Stimulated activated CD4-positive, alpha-beta T cell treated with anti-CD3 and anti-CD28 coated beads, Interleukin-15, amount 100 ng/mL, for 48 hours (primary cell): Measurements from ENCODE around the gene MAP3K4.
A peak's percentile ranks its signal among the peaks of the same experiment; 100 is the strongest.
"Not testable (repeated sequence)": the region's sequence is repeated elsewhere in the genome, so short reads cannot be mapped to it uniquely, and the experiment has no call there.

Experiments
- DNase-seq, 2 donors: peaks; one replicate each; pipeline ENCODE4 v3.0.0-alpha.2; 2020; ENCODE audit warnings: low read depth in 2 of 2

Gene MAP3K4

DNA sequence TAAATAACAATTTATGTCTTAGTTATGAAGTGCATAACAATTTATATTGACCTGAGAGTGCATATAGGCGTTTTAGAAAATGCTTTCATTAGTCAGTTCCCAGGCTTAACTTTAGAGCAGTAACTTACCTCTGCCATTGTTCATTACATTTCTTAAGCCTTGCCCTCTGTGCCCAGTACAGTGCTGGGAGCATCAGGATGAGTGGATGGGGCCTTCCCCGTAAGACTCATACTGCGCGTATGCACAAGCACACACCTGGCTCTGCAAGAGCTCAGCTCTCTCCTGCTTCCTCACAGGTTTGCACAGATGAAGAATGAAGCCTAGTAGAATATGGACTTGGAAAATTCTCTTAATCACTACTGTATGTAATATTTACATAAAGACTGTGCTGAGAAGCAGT is 125.0 kb downstream of the MAP3K4 start:
- DNase-seq, result no peak

DNA sequence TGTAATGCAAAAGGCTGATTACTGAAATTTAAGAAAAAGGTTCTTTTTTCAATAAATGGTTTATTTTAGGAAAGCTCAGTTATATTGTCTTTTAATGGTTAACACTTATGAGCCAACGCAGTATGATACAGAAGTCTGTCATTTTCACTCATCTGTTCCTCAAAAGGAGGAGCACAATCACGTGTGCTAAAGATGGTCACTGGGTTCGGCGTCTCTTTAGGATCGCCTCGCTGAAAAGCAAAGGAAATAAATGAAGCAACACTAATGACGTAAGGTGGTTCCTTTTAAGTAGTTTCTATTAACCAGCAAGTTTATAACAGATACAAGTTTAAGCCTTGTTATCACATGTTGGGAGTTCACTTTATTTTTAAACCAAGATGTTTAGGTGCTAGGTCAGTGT is 125.7 kb downstream of the MAP3K4 start:
- no peak for DNase-seq

- DNase-seq, result no peak
These were observed 126.4 kb downstream of the MAP3K4 start for GRCh38 chr6:161117942-161118341.

- not testable (repeated sequence) for DNase-seq
These were observed 131.8 kb downstream of the MAP3K4 start for GRCh38 chr6:161123319-161123718.

- DNase-seq, result no peak
These were observed 134.0 kb downstream of the MAP3K4 start for GRCh38 chr6:161125591-161125990.

GRCh38 chr6:161127071-161127740 is 135.6 kb downstream of the MAP3K4 start:
- no peak for DNase-seq

GRCh38 chr6:161128230-161128629 is 136.7 kb downstream of the MAP3K4 start:
- DNase-seq, result no peak

GRCh38 chr6:161128680-161129196 is 137.2 kb downstream of the MAP3K4 start:
- peak; percentile 34 to 36 for DNase-seq

- no peak for DNase-seq
These were observed 139.0 kb downstream of the MAP3K4 start for GRCh38 chr6:161130541-161130940.

GRCh38 chr6:161130967-161131766 is 139.6 kb downstream of the MAP3K4 start:
- no peak for DNase-seq

- DNase-seq, result no peak
These were observed 140.8 kb downstream of the MAP3K4 start for GRCh38 chr6:161132384-161132783.

- no peak for DNase-seq
These were observed 142.4 kb downstream of the MAP3K4 start for GRCh38 chr6:161133963-161134362.

GRCh38 chr6:161134550-161135298 is 143.2 kb downstream of the MAP3K4 start:
- no peak for DNase-seq

DNA sequence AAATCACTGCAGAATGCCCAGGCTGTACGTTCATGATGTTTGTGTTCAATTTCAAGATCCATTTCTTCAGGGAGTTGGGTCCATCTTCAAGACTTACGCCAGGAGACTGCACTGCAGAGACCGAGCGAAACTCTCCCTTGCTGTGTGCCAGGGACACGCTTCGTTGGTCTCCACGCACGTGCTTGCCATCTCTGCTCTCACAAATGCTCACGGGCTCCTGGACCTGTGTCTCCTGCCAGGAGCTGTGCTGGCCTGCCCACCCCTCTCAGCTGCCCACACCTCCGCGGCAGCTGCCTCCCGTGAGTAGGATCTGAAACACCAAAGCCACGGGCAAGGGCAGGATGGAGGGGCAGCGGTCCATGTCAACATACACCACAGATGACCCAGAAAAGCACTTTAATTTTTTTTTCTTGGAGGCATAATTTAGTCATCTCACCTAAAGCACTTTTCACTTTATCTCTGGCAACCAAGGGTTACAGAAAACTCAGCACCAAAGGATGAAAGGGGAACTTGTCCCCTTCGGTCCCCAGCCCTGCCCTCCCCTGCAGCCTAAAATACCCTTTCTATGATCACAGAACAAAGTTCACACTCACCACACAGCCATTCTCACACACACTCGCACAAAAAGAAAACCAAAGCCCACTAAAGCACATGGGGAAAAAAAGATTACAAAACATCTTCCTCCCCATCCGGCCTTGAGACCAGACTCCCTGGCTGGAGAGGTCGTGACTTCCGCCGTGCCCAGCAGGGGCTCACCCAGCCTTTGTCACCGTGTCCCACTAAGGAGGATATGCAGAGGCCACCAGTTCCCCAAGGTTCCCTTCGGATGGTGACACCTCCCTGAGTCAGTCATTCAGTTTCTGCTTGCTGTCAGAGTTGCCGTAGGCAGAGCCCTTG is 144.4 kb downstream of the MAP3K4 start:
- DNase-seq, result no peak

GRCh38 chr6:161136655-161137054 is 145.1 kb downstream of the MAP3K4 start:
- no peak for DNase-seq

- DNase-seq, result no peak
These were observed 145.8 kb downstream of the MAP3K4 start for GRCh38 chr6:161137320-161137719.

DNA sequence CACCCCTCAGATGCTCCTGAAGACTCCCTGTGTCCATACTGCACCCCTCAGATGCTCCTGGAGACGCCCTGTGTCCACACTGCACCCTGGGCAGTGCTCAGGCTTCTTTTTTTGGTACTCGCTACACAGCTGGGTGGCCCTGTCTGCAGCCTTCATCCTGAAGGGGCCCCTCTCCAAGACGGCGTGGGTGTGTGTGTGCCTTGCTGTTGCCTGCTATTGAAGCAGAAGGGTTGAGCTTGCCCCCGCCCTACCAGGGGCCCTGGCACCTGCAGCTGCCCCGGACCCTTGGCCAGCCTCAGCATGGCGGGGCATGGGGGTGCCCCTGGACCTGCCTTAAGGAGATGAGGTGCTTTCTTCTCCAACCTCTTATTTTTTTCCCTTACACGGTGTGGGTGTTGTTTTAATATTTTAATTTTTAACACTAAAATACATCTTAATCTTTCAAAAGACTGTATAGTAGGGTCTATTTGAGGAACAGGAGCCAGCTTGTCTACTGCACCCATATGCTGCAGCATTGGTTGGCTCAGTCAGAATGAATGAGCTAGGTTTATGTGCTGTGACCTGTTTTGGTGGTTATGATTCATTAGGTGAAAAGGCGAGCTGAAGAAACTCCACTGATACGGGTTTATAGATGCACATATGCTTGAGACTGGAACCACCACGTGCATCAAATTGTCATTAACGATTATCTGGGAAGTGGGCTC is 146.4 kb downstream of the MAP3K4 start:
- DNase-seq, result no peak

GRCh38 chr6:161138543-161139303 is 147.2 kb downstream of the MAP3K4 start:
- no peak for DNase-seq

DNA sequence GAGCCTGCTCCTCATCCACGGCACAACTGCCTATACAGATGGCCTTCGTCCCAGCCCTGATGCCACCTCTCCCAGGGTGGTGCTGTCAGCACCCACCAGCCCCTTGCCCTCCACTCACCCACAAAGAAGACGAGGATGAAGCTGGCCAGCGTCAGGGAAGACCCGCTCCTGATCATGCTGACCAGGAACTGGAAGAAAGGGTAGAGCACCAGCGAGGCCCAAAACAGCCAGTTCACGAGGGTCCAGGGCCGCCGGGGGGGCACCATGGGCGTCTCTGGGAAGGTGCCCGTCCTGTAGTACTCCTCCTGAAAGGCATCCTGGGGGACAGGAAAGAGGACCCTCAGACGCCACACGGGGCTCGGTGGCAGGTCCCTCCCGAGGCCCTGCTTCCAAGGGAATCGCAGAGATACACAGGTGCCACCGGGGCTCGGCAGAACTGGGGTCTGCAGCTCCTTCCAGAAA is 147.8 kb downstream of the MAP3K4 start:
- DNase-seq, result no peak
